ENCODE data around the gene USH2A.

Gene USH2A, protein sequence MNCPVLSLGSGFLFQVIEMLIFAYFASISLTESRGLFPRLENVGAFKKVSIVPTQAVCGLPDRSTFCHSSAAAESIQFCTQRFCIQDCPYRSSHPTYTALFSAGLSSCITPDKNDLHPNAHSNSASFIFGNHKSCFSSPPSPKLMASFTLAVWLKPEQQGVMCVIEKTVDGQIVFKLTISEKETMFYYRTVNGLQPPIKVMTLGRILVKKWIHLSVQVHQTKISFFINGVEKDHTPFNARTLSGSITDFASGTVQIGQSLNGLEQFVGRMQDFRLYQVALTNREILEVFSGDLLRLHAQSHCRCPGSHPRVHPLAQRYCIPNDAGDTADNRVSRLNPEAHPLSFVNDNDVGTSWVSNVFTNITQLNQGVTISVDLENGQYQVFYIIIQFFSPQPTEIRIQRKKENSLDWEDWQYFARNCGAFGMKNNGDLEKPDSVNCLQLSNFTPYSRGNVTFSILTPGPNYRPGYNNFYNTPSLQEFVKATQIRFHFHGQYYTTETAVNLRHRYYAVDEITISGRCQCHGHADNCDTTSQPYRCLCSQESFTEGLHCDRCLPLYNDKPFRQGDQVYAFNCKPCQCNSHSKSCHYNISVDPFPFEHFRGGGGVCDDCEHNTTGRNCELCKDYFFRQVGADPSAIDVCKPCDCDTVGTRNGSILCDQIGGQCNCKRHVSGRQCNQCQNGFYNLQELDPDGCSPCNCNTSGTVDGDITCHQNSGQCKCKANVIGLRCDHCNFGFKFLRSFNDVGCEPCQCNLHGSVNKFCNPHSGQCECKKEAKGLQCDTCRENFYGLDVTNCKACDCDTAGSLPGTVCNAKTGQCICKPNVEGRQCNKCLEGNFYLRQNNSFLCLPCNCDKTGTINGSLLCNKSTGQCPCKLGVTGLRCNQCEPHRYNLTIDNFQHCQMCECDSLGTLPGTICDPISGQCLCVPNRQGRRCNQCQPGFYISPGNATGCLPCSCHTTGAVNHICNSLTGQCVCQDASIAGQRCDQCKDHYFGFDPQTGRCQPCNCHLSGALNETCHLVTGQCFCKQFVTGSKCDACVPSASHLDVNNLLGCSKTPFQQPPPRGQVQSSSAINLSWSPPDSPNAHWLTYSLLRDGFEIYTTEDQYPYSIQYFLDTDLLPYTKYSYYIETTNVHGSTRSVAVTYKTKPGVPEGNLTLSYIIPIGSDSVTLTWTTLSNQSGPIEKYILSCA (N-terminal part only)

GRCh38 chr1:216422821-216423520 lies at the start of gene USH2A:
USH2A (minus strand) TSS chr1:216423448; CDS start chr1:216422336, 1,112 bp downstream.
- DNase-seq, result peak; percentile 86

DNA sequence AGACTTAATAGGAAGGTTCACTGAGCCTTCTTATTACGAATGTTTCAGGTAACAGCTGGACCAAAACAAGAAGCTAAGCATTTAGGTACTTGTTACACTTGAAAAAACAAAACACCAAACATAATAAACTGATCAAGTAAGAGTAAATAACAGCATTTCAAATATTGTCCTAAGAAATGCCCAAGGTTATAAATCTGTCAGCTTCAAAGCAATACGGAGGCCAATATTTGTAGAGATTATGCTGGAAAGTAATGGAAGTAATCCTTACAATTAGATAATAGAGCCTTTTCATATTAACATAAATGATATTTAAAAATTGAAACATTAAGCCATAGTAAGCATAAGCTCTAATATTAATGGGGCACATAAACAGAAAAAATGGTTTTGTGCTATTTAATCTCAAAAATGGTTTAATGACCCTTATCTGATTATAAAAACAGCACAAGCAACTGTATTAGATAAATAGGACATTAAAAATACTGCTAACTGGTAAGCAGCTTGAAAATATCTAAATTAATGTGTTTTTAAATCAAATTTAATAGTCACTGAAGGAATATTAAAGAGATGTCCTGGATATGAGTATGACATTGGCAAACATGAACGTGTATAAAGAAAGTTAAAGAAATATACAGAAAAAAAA lies 43.0 kb upstream of the USH2A start:
- DNase-seq, result no peak

DNA sequence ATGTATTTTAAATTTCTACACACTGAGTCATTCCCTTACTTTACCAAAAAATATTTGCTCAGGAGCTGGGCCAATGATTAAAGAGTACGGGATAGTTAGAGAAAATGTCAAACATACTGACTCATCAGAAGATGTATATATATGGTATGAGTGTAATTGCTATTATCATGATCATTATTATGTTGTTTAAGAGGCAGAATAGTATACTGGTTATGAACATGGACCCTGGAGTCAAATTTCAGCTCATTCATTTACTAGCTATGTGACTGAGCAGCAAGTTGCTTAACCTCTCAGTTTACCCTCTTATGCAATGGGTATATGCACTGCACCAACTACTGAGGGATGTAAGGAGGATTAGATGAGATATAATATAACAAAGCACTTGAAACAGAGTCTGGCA lies 41.2 kb upstream of the USH2A start:
- DNase-seq, result no peak

DNA sequence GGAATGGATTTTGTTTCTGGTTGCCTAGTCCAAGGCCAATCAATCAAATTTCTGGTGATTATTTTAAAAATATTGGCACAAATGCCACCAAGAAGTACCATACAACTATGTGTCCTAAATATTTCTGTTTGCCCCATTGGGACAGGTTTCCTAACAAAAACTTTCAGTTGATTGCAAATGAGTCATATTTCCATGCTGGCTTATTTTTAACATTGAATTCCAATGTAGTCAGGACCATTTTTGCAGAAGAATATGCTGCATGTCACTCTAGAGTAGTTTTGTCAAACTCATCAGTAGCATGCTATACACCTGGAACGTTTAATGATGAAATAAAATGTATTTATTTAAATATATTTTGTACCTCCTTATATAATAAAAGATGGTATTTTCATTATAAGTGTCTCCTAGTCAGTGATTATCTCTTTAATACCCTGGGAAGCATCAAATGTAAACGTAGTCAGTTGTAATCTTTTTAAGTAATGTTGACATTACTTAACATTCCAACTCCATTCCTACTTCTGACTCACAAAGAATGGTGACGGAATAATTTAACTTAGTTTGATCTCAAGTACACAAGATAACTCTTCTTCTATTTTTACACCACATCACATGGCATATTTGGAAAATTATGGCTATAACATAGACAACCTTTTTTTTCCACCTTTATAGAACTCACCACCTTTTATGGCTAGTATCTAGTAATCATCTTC lies 39.0 kb upstream of the USH2A start:
- no peak for DNase-seq

- DNase-seq, result no peak
These were observed 38.2 kb upstream of the USH2A start for GRCh38 chr1:216461466-216461865.

- DNase-seq, result no peak
These were observed 36.5 kb upstream of the USH2A start for GRCh38 chr1:216459651-216460207.

GRCh38 chr1:216458812-216459211 lies 35.6 kb upstream of the USH2A start:
- no peak for DNase-seq

DNA sequence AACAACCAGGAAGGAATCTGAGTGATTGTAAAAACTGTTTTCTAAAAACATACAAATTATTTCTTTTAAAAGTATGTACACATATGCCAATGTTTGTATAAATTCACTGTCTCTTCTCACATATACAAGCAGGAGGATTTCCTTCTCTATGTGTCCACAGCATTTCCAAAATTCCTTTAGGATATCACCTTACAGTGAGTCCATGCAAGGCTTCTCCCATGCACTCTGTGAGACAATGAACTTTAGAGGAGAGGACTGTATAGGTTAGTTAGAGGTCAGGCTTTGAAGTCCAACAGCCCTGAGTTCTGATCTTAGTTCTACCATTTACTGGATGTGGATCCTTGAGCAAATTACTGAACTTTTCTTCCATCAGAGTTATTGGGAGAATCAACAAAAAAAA lies 34.1 kb upstream of the USH2A start:
- DNase-seq, result no peak

GRCh38 chr1:216456682-216457081 lies 33.4 kb upstream of the USH2A start:
- DNase-seq, result no peak

GRCh38 chr1:216453777-216454176 lies 30.5 kb upstream of the USH2A start:
- no peak for DNase-seq

DNA sequence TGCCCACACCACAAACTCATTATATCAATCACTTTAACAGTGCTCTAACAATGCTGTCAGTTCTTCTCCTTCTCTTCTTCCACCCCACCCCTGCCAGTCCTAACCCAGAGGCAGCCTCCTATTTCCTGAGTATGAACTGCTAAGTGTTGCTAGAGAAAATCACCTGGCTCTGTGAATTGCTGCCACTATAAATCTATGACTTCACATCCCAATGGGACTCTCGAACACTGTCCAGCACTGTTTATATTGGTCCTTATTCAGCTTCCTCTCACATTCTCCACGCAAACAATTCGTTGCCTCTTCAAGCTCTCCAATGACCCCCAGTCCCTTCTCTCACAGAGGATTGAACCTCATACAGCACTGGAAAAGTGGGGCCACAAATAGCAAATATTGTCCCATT lies 27.0 kb upstream of the USH2A start:
- no peak for DNase-seq

DNA sequence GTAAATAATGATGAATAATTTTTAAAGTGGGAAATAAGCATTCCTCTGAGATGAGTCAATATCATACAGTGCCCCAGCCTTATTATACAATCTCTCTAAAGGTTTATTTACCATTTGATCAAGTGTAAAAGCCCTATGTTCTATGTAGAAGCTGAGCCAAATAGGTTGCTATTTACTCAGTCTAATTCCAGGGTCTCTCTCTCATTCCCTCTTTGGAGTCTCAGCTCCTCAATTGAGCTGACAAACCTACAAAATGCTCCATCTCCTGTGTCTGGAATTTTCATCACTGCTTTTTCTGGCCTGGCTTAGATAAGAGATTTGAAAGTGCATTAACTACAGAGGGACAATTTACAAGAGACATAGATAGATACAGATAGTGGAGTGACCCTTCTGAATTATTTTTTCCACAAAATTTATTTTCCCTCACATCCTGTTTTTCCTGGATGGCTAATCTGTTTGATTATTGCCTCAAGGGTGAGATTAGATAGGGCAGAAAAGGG lies 24.8 kb upstream of the USH2A start:
- DNase-seq, result peak; percentile 56

GRCh38 chr1:216437603-216438002 lies 14.4 kb upstream of the USH2A start:
- DNase-seq, result no peak

DNA sequence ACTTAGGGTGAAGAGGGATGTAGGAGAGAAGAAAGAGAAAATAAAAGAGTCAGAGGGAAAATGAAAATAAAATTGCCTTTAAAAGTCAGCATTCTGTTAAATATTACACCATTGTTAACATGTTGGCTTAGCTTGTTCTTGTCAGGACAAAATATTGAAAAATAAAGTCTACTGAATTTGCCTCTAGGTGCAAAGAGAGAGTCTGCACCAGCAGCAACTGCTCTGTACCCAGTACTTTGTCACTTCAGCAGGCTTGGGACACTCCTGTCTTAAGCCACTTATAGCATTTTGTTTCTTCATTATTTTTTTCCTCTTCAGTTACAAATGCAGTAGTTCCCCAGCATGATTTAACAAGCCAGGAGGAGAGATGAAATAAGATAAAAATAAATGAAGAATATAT lies 11.0 kb upstream of the USH2A start:
- DNase-seq, result no peak

- DNase-seq, result no peak
These were observed 9.9 kb upstream of the USH2A start for GRCh38 chr1:216433175-216433574.

DNA sequence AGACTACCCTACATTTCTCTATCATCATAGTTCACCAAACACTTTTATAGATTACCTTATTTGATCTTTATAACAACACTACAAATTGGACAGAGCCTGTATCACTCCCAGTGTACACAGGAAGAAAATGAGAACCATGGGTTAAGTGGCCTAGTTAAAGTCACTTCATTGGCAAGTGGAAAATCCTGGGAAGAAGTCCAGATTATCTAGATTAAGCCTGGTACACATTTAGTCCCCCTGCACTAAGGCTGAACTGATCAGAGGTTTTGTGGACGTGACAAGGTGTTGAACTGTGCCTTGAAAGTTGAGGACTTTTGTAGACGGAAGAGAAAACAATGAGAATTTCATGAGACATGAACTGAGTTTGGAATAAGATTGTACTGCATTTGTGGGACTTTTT lies 7.5 kb upstream of the USH2A start:
- peak; percentile 49 for DNase-seq

GRCh38 chr1:216425577-216425976 lies 2.3 kb upstream of the USH2A start:
- DNase-seq, result no peak

DNA sequence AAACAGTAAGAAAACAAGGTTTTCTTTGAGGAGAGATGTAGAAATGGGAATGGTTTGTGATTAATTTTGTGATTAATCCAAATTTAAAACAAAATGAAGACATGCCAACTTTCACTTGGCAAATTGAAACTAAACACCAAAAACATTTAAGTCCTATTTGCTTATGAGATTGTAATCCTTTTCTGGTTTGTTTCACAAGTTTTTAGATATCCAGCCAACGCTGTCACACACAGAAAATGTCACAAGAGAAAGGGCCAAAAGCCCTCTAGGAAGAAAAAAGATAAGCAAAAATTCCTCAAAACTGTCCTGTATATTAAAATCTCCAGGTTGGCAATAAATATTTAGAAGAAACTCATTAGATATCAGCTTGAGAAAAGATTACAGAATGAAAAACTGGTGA lies 2.5 kb downstream of the USH2A start:
- DNase-seq, result no peak

DNA sequence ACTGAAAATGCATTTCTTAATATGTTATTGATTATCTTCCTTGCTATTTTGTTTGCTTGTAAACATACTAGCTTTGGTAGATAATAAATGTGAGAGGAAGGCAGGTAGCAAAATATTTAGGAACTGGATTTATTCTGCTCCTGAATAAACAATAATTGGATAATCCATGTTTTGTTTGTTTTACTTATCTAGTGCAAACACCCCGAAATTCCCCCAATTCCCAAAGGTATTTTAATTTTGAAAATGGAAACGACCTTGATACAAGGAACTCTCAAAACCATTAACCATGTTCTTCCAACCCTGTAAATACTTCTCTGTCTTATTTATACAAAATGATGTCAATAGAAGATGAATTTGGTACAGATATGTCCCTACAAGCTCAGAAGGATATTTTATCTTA lies 3.0 kb downstream of the USH2A start:
- no peak for DNase-seq

GRCh38 chr1:216416488-216416887 lies 6.8 kb downstream of the USH2A start:
- DNase-seq, result no peak

DNA sequence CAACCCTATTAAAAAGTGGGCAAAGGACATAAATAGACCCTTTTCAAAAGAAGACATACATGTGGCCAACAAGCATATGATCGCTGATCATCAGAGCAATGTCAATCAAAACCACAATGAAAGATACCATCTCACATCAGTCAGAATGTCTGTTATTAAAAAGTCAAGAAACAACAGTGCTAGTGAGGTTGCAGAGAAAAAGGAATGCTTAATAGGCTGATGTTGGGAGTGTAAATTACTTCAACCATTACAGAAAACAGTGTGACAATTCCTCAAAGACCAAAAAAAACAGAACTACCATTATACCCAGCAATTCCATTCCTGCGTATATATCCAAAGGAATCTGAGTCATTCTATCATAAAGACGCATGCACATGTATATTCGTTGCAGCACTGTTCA lies 13.2 kb downstream of the USH2A start:
- DNase-seq, result no peak

Data from NCI-H2029 (cell line).